Right atrium auricular region (tissue), 2 donors: ENCODE results near the gene SLC4A11. TPM values are rescaled to one million over a fixed set of nuclear protein-coding genes. Genes with fewer than 3 reads are reported as not detected.

Source experiments
- DNase-seq: peaks from one replicate; pipeline ENCODE4 v3.0.0-alpha.2; 2019; ENCODE audit warnings: low spot score
- H3K27ac ChIP-seq, 2 donors: fragments of 200-600 bp; sonication (generic); 1 replicate in 1 of 2; 2 replicates in 1 of 2; pipeline ENCODE4 v1.5.1; 2016 to 2019
- H3K27me3 ChIP-seq, 2 donors: fragments of 200-600 bp; sonication (generic); one replicate each; pipeline versions ENCODE4 v1.5.1 to v1.6.0; 2017 to 2019
- H3K36me3 ChIP-seq: fragments of 200-600 bp; sonication (generic); one replicate; pipeline ENCODE4 v1.5.1; 2016
- H3K4me1 ChIP-seq, 2 donors: fragments of 200-600 bp; sonication (generic); one replicate each; pipeline versions ENCODE4 v1.5.1 to v1.6.0; 2017 to 2019
- H3K4me3 ChIP-seq, 2 donors: fragments of 200-600 bp; sonication (generic); 1 replicate in 1 of 2; 2 replicates in 1 of 2; pipeline ENCODE4 v1.5.1; 2017 to 2019; ENCODE audit warnings: mild to moderate bottlenecking in 1 of 2, moderate library complexity in 1 of 2
- H3K9me3 ChIP-seq, 2 donors: fragments of 200-600 bp; sonication (generic); one replicate each; pipeline ENCODE4 v1.5.1; 2019
- total RNA-seq, 2 donors: library from RNA; depleted of rRNA; stranded (reverse); fragments of >200 nt; gene quantifications; one replicate each; pipeline ENCODE4 v1.1.0, GENCODE V29; 2016
- TF ChIP-seq, protein P1 (sequence below), 2 donors: fragments of 200-600 bp; sonication (generic); IDR thresholded peaks; one replicate each; pipeline ENCODE4 v1.5.1; 2019; ENCODE audit warnings: antibody characterized with exemption in 2 of 2

Gene SLC4A11
- total RNA-seq, 2 donors from 2014 or later: 0.16 TPM; not detected in 1

DNA sequence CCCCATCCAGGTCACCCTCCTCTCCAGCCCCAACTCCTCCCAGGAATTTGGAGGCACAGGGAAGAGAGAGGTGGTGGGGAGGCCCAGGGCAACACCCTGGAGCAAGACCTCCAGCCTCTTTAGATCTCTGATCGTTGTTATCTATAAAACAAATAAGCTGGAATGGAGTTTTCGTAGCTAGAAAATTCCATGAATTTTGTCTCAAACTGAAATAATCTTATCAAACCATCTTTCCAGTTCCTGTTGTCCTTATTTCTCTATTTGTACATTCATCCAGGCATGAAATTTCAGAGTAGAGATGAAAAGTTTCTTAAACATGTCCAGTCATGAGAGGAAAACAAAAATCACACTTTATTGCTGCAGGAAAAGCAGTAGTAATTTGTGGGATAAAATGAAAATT lies 6.2 kb upstream of the SLC4A11 start:
- H3K27ac ChIP-seq: no peak overlapping the region
- no peak for DNase-seq
- no peak overlapping the region for H3K4me3 ChIP-seq
- no peaks in the 10 kb centered on the region for H3K36me3 ChIP-seq
- peaks cover 0 to 14% of the 10 kb centered on the region in 2 donors for H3K4me1 ChIP-seq
- H3K27me3 ChIP-seq: peaks cover 0 to 2% of the 10 kb centered on the region in 2 donors
- no peaks in the 10 kb centered on the region for H3K9me3 ChIP-seq
- TF ChIP-seq, protein P1, sequence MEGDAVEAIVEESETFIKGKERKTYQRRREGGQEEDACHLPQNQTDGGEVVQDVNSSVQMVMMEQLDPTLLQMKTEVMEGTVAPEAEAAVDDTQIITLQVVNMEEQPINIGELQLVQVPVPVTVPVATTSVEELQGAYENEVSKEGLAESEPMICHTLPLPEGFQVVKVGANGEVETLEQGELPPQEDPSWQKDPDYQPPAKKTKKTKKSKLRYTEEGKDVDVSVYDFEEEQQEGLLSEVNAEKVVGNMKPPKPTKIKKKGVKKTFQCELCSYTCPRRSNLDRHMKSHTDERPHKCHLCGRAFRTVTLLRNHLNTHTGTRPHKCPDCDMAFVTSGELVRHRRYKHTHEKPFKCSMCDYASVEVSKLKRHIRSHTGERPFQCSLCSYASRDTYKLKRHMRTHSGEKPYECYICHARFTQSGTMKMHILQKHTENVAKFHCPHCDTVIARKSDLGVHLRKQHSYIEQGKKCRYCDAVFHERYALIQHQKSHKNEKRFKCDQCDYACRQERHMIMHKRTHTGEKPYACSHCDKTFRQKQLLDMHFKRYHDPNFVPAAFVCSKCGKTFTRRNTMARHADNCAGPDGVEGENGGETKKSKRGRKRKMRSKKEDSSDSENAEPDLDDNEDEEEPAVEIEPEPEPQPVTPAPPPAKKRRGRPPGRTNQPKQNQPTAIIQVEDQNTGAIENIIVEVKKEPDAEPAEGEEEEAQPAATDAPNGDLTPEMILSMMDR (IDR thresholded peaks at IDR 0.05): no peak

DNA sequence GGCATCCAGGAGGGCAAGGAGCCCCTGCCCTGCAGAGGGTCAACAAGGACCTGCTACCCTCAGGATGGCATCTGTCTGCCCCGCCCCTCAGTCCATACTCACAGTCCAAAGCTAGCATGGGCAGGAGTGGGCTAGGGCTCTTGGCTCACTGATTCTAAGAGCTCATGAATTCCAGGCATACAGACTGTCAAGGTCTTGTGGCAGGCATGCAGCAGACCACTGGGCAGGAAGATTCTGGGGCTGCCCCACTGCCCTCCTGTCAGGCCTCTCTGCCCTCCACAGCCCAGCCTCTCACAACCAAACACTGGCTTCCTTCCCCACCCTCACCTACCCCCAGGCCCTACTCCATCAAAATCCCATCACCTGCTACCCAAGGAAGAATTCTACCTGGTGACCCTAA lies 5.6 kb upstream of the SLC4A11 start:
- DNase-seq: no peak
- H3K27ac ChIP-seq: no peak overlapping the region
- H3K4me3 ChIP-seq: no peak overlapping the region
- H3K9me3 ChIP-seq: no peaks in the 10 kb centered on the region
- no peaks in the 10 kb centered on the region for H3K36me3 ChIP-seq
- peaks cover 0 to 18% of the 10 kb centered on the region in 2 donors for H3K4me1 ChIP-seq
- TF ChIP-seq, protein P1 (IDR thresholded peaks at IDR 0.05): no peak
- H3K27me3 ChIP-seq: peaks cover 2 to 8% of the 10 kb centered on the region in 2 donors

DNA sequence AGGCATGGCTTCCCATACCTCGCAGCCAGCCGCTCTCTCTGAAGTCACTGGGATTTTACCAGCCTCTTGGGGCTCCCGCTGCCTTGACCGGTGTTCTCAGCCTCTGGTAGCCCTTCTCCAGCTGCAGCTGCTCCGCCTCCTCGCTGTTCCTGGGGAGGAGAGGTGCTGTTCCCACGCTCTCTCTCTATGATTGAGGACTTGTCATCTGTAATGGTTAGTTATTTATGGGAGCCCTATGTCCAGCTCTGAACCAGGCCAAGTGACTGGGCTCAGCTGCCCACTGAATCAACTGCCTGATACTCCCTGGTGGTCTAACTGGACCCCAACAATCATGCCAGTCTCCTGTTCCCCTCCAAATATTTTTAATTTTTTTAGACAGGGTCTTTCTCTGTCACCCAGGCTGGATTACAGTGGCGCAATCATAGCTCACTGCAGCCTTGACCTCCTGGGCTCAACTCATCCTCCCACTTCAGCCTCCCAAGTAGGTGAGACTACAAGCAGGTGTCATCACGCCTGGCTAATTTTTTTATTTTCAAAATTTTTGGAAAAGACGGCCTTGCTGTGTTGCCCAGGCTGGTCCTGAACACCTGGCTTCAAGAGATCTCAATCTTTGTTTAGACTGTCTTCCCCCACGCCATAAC lies 4.8 kb upstream of the SLC4A11 start:
- no peak for DNase-seq
- Histone ChIP-seq H3K27ac (no peak overlapping the region), H3K4me1 (peaks cover 0 to 19% of the 10 kb centered on the region in 2 donors), H3K36me3 (no peaks in the 10 kb centered on the region), H3K27me3 (peaks cover 3 to 12% of the 10 kb centered on the region in 2 donors), H3K4me3 (no peak overlapping the region), H3K9me3 (no peaks in the 10 kb centered on the region)
- TF ChIP-seq, protein P1 (IDR thresholded peaks at IDR 0.05): no peak

DNA sequence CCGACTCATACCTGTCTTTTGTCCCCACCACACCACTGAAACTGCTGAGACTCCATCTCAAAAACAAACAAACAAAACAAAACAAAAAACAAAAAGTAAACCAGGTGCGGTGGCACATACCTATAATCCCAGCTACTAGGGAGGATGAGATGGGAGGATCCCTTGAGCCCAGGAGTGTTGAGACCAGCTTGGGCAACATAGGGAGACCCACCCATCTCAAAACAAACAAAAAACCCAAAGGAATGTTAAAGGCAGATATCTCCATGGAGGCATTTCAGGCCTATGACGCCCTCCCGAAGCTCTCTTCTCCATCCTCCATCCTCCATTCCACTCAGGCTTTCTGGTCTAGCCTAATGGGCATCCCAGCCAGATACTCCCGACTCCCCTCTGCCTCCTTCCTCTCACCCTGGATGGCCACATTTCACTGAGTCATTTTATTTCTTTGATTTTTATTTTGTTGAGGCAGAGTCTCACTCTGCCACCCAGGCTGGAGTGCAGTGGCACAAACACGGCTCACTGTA lies 3.2 kb upstream of the SLC4A11 start:
- no peaks in the 10 kb centered on the region for H3K9me3 ChIP-seq
- TF ChIP-seq, protein P1 (IDR thresholded peaks at IDR 0.05): no peak
- no peak overlapping the region for H3K4me3 ChIP-seq
- no peak for DNase-seq
- H3K27ac ChIP-seq: no peak overlapping the region
- no peaks in the 10 kb centered on the region for H3K36me3 ChIP-seq
- peaks cover 3 to 24% of the 10 kb centered on the region in 2 donors for H3K27me3 ChIP-seq
- peaks cover 0 to 21% of the 10 kb centered on the region in 2 donors for H3K4me1 ChIP-seq

DNA sequence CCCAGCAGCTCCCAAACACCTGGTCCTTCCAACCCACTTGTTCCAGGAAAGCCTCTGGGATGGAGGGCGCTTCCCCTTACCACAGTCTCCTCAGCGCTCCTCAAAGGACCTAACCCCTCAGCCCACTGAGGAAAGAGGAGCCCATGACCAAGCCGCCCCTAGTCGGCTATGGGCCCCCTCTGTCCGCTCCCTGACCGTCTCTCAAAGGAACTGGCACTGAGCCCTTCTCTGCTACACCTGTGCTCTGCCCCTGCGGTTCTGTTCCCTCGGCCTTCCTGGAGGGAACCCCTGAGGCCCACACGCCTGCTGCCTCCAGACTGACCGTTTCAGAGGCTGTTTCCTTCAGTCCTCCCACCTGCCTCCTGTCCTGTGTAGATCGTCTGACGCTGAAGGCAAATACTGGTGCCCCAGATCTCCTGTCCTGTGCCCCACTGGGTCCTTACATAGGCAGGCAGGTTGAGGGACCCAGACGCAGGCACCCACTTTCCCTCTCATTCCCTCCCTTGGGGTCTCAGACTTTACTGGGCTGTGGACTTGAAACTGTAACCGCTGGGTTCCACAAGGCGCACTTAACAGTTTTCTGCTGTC lies 1.9 kb upstream of the SLC4A11 start:
- H3K4me3 ChIP-seq: peak overlapping the region in 1 of 2 donors; percentile 69
- TF ChIP-seq, protein P1 (IDR thresholded peaks at IDR 0.05): no peak
- no peaks in the 10 kb centered on the region for H3K9me3 ChIP-seq
- no peaks in the 10 kb centered on the region for H3K36me3 ChIP-seq
- peaks cover 3 to 24% of the 10 kb centered on the region in 2 donors for H3K27me3 ChIP-seq
- DNase-seq: no peak
- peaks cover 0 to 21% of the 10 kb centered on the region in 2 donors for H3K4me1 ChIP-seq
- H3K27ac ChIP-seq: no peak overlapping the region
